Activated effector memory CD4-positive, alpha-beta T cell treated with anti-CD3 and anti-CD28 coated beads, Interleukin-2, amount 50 U/mL, for 16 hours (primary cell): Measurements from ENCODE around the gene FTCD.
A peak's percentile ranks its signal among the peaks of the same experiment; 100 is the strongest.
"Not testable (repeated sequence)": the region's sequence is repeated elsewhere in the genome, so short reads cannot be mapped to it uniquely, and the experiment has no call there.

Experiments used
- DNase-seq: peaks from one replicate; pipeline ENCODE4 v3.0.0-alpha.2; 2020

The FTCD gene, protein sequence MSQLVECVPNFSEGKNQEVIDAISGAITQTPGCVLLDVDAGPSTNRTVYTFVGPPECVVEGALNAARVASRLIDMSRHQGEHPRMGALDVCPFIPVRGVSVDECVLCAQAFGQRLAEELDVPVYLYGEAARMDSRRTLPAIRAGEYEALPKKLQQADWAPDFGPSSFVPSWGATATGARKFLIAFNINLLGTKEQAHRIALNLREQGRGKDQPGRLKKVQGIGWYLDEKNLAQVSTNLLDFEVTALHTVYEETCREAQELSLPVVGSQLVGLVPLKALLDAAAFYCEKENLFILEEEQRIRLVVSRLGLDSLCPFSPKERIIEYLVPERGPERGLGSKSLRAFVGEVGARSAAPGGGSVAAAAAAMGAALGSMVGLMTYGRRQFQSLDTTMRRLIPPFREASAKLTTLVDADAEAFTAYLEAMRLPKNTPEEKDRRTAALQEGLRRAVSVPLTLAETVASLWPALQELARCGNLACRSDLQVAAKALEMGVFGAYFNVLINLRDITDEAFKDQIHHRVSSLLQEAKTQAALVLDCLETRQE

DNA sequence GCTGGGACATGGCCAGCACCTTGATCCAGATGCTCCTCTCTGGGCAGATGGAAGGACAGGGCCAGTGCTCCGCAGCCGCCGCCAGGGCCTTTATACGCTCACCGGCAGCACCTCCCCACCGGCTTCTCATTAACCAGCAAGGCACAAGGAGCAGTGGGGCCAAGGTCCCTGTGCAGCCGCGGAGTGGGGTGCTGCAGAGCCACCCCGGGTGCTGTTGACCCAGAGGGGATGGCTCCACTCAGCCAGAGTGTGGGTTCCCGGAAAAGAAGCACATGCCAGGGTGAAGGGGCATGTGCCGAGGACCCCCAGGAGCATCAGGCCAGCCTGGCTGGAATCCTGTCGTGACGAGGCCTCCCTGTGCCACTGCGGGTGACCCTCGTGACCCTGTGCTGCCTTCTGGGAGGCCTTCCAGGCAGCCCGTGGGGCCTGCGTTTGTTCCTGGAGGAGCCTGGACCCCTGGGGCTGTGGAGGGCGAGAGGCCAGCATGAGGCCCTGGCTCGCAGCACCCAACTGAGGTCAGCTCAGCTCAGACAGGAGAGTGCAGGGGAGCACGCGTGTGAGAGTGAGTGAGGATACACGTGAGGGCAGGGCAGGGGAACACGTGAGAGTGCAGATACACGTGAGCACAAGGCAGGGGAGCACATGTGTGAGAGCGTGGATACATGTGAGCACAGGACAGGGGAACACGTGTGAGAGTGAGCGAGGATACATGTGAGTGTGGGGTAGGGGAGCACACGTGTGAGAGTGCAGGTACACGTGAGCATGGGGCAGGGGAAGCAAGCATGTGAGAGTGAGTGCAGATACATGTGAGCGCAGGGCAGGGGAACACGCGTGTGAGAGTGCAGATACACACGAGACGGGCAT, at the start of gene FTCD:
TSS of gene FTCD (minus strand) at position 66 of the 864 bp plus-strand sequence. CDS start at position 10, 56 bp downstream.
- peak; percentile 50 for DNase-seq

DNA sequence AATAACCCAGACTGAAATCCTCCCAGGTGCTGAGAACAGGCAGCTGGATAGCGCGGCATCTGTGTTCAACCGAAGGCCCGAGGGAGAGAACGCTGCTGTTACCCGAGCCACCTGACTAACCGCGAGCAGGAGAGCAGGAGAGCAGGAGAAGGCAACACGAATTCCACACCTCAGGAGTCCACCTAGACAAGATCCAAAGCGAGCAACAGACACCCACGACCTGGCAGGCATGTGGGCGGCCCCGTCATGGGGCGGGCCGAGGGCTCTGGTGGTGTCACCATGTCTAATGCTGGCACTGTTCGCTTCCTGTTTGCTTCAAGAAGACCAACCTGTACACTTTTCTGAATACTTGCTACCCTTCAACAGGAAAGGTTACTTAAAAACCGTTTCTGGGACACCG, 49.8 kb upstream of the FTCD start:
- DNase-seq, result no peak

DNA sequence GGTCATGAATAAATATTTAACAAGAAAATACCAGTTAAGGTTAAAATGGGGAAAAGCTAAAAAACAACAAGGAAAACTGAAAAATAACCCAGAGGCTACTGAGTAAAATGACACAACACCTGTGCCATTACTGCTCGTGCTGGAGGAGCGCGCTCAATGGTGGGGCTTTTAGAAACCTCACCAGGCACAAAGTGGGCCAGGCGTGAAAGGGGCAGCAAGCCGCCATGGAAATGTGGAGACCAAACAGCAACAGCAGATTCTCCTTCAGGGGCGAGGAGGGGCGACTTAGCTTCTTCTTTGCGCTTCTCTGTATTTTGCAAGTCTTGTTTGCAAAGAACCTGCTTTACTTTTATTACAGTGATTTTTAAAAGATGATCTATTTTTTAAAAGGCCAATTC, 47.8 kb upstream of the FTCD start:
- DNase-seq, result no peak

DNA sequence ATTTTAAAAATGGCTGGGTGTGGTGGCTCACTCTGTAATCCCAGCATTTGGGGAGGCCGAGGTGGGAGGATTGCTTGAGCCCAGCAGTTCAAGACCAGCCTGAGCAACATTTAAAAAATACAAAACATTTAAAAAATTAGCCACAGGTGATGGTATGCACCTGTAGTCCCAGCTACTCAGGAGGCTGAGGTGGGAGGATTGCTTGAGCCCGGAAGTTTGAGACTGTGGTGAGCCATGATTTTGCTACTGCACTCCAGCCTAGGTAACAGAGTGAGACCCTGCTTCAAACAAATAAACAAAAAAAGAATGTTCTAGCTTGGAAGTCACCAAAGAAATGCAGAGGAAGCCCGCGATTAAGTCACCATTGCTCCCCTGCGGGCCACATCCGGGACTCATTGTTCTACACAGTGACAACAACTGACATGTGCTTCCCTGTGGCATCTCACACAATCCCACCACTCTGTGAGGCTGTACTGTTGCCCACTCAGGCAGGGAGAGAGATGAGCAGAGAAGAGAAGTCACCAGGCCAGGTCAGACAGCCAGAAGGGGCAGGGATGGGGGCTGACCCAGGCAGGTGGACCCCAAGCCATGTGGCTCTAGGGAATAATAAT, 47.3 kb upstream of the FTCD start:
- DNase-seq, result no peak

DNA sequence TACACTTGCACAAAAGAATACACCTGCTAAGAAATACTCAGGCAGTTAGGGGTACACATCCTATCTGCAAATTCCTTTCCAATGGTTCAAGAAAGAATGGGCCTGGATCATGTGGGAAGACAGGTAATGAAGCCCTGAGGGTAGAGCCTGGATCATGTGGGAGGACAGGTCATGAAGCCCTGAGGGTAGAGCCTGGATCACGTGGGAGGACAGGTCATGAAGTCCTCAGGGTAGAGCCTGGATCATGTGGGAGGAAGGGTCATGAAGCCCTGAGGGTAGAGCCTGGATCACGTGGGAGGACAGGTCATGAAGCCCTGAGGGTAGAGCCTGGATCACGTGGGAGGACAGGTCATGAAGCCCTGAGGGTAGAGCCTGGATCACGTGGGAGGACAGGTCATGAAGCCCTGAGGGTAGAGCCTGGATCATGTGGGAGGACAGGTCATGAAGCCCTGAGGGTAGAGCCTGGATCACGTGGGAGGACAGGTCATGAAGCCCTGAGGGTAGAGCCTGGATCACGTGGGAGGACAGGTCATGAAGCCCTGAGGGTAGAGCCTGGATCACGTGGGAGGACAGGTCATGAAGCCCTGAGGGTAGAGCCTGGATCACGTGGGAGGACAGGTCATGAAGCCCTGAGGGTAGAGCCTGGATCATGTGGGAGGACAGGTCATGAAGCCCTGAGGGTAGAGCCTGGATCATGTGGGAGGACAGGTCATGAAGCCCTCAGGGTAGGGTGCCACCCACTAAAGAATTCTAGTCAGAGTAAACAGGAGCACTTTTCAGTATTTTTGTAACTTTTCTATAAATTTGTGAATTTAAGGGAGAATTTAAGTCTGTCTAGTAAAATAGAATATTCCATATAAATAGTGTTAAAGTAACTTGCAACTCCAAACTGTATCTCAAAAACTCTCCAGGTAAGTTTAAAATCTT, 45.8 kb upstream of the FTCD start:
- not testable (repeated sequence) for DNase-seq

DNA sequence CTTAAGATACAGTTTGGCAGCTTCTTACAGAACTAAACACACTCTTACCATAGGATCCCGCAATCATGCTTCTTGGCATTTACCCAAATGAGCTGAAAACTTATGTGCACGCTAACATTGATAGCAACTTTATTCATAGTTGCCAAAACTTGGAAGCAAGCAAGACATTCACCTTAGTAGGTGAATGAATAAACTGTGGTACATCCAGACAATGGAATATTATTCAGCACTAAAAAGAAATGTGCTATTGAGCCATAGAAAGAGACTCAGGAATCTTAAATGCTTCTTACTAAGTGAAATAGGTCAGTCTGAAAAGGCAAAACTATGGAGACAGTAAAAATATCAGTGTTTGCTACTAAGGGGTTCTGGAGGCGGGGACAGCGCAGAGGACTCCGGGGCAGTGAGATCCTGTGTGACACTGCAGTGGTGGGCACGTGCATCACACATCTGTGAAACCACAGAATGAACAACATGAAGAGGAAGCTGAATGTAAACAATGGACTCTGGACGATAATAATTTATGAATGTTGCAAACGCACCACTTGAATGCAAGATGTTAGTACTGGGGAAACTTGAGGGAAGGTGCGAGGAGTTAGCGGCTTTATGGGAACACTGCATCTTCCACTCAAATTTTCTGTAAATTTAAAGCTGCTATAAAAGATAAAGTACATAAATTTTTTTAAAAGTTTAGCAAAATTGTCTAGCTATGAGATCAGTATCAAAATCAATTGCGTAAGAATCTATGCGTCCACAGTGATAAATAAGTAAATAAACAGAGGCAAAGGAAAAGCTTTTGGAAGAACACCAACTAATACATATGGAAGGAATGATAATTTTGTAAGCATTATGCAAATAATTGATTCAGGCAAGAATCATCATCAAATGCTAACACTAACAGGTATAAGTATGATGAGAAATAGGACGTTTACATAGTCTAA, 44.3 kb upstream of the FTCD start:
- no peak for DNase-seq

DNA sequence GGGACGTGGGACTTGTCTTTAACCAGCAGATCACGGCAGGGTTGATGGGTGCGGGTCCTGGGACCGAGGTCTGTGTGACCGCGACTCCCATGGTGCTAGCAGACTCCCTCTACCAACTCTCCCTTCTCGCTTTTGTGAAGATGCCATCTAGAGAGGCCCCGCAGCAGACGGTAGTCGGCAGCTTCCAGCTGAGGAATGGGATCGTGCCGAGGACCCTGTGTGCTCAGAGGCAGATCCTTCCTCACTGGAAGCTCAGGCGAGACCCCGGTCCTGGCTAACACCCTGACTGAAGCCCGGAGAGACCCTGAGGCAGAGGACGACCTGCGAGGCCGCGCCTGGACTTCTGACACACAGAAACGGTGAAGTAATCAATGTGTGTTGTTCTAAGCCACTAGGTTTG, 41.4 kb upstream of the FTCD start:
- no peak for DNase-seq

DNA sequence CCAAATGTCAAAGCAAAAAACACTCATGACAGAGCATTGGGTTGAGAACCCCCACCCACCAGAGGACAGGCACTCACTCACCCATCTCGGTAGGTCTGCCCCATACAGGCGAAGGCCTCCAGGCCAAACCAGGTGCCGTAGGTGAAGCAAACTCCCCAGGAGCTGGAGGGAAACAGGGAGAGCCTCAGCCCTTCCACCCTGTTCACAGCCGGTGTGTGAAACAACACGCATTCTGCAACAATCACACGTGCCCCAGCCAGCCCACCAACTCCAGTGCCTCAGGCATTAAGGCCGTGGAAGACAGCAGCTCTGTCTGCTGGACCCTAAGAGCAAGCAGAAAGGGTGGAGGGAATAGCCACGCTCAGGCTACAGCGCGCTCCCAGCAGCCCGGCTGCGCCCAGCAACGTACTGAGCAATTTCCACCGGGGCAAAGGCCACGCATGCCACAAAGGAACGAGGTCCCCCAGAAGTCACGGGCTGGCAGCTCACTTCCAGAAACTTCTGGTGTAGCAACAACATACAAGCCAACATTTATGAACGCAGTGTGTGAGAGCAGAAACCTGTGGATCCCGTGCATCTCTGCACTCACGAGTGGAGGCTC, 40.3 kb upstream of the FTCD start:
- no peak for DNase-seq

DNA sequence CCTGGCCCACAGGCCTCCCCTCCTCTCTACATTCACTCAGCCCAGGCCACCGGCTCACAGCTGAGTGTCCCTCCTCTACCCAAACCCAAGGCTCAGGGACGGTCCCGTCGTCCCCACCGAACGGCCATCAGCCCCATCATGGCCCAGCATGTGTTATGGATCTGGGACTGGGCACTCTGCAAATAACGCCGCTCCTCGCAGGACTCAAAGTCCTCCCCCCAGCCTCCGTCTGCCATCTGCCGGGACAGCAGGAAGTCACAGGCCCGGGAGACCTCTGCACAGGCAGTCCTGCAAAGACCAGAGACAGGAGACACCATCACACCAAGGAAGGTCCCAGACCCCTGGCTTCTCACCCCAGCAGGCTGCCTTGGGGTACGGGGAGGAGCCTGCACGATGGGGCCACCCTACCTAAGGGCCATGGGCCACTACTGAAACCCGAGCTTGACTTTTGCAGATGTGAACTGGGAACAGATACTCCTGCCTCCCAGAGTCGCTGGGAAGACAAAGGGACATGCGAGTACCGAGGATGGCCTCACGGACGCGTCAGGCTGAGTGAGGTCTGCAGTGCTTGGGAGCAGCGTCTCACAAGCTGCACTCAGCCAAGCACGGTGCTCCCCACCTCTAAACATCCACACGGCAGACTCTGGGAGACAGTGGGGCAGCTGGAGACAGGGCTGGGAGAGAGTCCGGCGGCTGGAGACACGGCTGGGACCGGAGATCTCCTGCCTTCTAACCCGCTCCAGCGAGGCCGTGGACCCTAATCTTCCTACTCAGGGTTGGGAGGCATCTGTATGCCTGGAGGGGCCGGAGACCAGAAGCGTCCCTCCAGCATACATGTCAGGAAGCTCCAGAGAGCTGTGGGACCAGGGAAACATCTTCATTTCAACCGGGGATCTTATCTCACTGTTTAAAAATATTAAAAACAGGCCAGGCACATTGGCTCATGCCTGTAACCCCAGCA, 39.3 kb upstream of the FTCD start:
- peak; percentile 59 for DNase-seq

DNA sequence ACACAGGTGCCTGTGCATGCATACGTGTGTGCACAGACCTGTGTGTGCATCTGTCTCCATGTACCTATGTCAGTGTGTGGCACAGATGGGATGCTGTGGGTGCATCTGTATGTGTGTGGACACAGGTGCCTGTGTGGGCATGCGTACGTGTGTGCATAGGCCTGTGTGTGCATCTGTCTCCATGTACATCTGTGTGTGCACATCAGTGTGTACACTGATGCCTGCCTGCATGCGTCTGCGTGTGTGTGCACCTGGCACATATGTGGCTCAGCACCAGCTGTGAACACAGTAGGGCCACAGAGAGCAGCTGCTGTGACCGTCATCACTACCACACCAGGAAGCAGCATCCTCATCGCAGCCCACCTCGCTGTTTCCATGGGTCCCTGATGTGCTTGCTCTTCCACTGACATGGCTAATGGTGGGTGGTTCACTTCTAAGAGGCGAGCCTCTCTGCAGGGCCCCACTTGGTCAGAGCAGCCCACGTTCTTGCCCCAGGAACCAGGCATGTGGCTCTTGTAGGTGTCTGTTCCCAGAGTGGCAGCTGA, 38.5 kb upstream of the FTCD start:
- no peak for DNase-seq

DNA sequence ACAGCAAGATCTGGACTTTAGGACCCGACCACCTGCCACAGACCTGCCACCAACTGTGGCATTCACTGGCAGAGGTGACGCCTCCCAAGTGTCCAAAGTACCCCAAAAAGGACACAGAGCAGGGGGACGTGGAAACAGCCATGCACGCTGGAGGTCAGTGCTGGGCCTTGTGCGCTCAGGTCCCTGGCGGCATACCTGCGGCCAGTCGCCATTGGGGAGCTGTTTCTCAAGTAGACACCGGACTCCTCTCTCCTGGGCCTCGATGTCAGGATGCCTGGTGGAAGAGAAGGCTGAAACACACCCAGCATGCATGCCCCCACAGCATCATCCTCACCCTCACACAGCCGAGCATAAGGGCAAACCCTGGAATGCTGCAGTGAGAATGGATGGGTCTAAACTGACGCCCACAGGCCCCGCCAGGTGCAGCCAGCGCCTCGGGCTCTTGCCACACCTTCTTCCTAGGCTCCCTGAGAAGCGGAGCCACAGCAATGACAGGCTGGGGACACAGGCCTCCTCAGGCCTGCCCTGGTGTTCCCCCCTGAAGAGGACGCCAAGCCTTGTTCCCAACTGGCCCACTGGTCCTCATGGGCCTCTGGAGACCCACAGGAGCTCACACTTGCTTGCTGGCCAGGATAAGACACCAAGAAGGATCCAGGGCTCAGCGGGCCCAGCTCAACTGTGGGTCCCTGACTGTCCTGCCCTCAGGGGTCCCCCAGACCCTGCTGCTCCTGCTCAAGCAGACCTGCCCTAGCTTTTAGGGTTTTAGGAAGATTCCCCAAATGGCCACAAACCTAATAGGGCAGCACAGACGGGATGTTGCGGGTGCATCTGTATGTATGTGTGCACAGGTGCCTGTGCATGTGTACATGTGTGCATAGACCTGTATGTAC, 36.6 kb upstream of the FTCD start:
- DNase-seq, result no peak

DNA sequence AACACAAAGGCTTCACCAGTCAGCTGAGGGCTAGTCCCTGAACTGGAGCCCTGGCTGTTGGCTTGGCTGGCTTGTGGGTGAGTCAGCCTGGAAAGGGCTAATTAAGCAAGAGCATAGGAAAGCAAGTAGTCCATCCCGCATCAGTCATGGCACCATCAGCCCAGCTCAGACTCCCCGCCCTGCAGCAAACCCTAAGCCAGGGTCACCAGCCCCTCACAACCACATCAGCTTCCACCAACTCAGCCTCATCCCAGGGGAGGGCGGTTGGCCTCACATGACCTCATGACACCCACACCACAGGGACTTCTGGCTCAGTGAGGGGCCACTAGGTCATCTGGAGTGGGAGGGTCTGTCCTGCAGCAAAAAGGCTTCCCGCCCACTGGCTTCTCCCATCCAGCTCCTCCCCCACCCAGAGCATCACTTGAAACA, 35.9 kb upstream of the FTCD start:
- peak; percentile 59 for DNase-seq

DNA sequence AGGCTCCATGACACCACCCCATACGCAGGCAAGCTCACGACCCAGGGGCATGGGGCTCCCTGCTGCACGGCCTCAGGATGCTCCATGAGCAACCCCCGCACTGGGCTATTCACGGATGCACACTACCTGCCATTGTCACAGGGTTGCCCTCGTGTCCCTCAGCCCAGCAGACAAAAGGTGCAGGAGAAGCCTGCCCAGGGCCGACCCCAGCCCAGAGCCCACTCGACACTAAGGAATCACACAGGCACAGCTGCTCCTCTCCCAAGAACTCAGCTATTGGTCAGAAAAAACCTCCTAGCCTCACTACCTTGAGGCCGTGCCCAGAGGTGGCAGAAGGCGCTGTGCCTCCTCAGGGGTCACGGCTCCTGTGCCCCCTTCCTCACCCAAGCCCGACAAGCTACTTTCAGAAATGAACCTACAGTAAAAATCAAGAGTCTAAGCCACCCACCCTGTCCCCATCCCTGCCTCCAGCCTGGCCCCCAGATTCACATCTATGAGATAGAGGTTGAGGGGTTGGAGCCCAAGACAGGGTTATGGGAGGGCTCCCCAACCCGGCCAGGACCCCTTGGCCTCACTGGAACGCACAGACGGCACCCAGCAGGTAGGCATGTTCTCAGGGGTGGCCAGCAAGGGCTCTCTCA, 35.2 kb upstream of the FTCD start:
- DNase-seq, result no peak

DNA sequence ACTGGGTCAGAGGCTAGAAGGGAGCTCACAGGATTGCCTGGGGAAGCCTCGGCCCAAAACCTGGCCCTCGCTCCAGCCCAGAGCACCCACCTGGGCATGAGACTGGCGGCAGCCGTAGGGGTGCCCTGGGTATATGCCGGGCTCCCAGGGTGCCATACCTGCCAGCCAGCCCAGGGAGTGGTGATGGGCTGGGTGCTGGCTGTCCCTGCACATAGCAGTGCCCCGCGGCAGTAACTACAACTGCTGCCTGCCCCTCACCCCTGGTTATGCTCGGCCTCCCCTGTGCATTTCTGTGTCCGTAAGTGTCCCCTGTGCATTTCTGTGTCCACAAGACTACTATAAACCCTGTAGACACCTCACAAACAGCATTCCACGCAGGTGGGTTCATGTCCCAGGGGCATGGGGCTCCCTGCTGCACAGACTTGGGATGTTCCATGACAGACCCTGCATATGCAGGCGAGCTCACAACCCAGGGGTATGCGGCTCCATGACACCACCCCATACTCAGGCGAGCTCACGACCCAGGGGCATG, 34.6 kb upstream of the FTCD start:
- no peak for DNase-seq

DNA sequence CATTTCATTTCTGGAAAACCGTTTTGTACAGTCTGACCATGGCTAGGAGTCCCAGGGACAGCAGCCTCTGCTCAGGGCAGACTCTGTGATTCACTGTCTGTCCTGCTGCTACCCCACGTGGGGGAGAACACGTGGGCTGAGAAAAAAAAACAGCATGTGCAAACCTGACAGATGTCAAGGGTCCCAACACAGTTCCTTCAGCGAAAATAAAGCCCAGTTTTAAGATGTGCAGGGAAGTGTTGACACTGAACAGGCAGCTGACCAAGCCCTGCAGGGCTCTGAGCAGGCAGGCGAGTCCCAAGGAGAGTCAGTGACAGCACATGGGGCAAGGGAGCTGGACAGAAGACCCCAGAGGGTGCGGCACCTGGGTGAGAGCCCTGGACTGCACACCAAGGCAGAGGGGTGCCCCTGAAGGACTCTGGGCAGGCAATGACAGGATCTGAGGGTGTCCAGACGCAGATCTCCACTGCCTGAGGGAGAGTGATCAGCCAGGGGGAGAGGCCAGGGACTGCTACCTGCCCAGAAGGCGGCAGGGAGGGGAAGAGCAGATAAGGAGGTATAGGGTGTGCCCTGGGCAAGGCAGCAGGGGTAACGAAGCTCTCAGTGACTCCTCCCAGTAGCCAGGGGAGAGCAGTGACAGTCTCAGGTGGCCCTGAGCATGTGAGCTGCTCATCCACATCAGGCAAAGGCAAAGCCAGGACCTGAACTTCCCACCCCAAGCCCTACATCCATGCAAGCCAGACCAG, 34.0 kb upstream of the FTCD start:
- no peak for DNase-seq
